HG02610 (cell line): ENCODE data around the gene SUMO3.
A peak's percentile ranks its signal among the peaks of the same experiment; 100 is the strongest.

Experiments
- ATAC-seq: cut with Tn5 transposase; IDR thresholded peaks from one replicate; pipeline ENCODE4 v1.9.1; 2021; ENCODE audit warnings: mild to moderate bottlenecking, moderate library complexity; ENCODE audit not compliant: unreplicated experiment

The SUMO3 gene

DNA sequence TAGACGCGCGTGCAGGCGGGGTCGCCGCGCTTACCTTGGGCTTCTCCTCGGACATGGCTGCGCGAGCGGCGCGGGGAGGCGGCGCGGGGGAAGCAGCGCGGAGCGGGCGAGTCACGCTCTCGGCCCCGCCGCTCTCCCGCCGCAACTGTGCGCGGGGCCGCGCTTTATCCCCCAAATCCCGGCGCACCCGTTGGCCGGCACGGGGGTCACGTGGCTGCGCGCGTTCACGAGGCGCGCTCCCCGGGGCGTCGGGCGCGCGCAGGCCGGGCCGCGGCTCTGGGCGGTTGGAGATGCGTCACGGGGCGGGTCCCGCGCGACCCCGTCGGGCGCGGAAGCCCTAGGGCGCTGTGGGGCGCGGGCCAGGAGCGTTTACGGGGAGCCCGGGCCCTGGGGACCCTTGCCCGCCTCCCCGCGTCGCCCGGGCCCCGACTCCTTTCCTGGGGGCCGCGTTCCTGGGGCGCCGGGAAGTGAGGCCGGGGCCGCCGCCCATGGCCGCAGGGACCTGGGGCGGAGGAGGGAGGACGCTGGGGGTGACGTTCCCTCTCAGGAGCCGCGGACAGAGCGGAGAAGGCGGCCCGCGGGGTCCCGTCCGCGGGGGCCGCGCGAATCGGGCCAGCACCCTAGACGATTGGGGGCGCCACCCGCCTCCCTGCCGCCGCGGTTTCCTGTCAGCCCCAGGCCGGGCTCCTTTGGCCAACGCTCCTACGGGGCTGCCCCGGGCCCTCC, at the start of gene SUMO3:
SUMO3 (minus strand) TSS at position 149 of the 726 bp plus-strand sequence; CDS start at position 55, 94 bp downstream.
- ATAC-seq: peak; percentile 54

DNA sequence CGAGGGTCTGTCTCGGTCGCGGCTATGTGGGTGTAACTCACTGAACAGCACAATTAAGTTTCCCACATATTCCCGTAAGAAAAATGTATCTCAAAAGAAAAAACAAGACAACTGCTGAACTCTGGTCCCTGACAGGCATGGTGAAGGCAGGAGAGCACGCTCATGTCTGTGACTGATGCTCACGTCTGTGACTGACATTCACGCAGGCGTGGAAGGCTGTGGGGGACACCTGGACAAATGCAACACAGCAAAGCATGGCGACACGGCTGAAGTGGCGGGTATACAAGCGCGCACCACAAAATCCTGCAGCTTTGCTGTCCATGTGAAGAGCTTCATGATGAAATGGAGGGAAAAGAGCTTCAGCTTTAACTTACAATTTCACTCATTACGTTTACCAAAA, 49.6 kb upstream of the SUMO3 start:
- ATAC-seq: no peak

GRCh38 chr21:44866780-44867179, 48.9 kb upstream of the SUMO3 start:
- ATAC-seq: no peak

GRCh38 chr21:44865561-44866280, 47.9 kb upstream of the SUMO3 start:
- no peak for ATAC-seq

GRCh38 chr21:44862869-44863685, 45.2 kb upstream of the SUMO3 start:
- ATAC-seq: no peak

DNA sequence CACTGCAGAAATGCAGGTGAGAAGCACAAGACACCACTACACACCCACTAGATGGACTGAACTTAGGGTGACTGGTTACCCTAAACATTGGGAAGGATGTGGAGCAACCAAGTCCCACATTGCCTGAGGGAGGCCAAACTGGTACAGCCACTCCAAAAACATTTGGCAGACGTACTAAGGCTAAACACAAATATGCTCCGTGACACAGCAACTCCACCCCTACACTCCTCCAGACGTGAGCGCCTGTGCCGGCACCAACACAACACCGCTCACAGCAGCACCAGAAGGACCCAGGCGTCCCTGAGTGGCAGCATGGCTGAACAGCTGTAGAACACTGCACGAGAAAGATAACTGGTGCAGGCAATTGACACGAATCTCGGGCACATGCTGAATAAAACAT, 40.9 kb upstream of the SUMO3 start:
- ATAC-seq: no peak

DNA sequence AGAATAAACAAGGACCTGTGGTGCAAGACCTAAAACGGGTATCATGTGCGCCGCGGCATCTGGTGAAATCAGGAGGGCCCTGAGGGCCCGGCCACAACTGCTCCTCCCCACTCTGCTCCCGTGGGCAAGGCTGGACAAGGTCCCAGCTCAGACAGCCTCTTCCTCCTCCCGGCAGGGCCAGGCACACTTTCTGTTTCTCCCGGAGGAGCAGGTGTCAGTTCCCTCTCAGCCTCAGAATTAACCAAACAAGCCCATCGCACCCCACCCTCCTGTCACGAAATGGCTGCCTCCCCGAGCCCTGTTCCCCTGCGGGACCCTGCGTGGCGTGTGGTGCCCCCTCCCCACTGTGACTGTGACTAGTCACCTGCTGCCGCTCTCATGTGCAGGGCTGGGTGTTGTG, 40.4 kb upstream of the SUMO3 start:
- ATAC-seq: no peak

- no peak for ATAC-seq
These were observed 39.4 kb upstream of the SUMO3 start for GRCh38 chr21:44857127-44857892.

- ATAC-seq: no peak
These were observed 38.3 kb upstream of the SUMO3 start for GRCh38 chr21:44856131-44856530.

DNA sequence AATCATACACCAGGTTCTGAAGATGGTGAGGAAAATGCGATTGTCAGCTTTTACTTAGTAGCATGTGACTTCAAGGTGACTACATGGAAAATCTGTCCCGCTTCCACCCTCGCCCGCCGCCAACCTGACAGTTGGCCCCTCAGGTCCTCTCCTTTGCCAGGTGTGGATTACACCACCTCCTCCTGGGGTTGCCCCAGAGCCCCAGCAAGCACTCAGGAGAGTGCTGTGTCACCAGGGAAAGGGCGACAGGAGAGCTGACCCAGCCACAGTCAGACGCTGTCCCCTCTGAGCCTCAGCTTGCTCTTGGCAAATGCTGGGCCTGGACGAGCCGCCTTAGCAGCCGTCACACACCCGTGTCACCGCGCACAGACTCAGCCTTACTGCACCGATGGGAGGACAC, 37.7 kb upstream of the SUMO3 start:
- ATAC-seq: no peak

DNA sequence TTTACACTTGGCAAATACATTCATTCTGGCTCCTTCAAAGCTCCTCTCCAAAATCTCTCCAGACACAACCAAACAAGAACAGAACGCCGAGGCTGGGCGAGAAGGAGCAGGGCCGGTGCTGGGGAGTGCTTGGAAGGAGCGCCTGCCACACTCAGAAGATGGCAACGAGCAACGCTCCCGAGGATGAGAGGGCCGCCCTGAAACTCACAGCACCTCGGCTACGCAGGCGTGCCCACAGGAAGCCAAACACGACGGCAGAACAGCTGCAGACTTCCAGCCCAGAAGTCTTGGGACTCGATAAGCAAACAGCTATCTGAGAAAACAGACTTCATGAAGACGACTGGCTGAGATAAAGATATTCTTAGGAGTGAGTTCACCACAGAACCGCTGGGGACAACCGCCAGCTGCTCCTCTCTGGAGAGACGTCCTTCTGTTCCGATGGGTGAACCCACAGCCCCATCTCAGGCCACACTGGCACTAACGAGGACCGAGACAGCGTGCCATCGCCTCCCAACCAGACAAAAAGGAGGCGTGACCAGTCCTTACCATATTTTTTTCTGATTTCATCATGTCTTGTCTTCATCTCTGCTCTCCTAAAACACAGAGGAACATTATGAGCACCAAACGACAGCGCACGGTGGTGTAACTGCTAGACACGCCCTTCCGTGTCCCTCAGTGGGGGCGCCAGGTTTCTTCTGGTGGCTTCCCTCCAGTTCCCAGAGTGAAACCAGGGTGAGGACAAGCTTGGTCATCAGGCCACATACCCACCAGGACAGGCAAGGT, 37.0 kb upstream of the SUMO3 start:
- ATAC-seq: no peak

GRCh38 chr21:44854391-44854663, 36.5 kb upstream of the SUMO3 start:
- no peak for ATAC-seq

GRCh38 chr21:44853601-44854390, 35.9 kb upstream of the SUMO3 start:
- ATAC-seq: no peak

GRCh38 chr21:44850905-44851657, 33.2 kb upstream of the SUMO3 start:
- no peak for ATAC-seq

GRCh38 chr21:44850208-44850800, 32.4 kb upstream of the SUMO3 start:
- no peak for ATAC-seq

DNA sequence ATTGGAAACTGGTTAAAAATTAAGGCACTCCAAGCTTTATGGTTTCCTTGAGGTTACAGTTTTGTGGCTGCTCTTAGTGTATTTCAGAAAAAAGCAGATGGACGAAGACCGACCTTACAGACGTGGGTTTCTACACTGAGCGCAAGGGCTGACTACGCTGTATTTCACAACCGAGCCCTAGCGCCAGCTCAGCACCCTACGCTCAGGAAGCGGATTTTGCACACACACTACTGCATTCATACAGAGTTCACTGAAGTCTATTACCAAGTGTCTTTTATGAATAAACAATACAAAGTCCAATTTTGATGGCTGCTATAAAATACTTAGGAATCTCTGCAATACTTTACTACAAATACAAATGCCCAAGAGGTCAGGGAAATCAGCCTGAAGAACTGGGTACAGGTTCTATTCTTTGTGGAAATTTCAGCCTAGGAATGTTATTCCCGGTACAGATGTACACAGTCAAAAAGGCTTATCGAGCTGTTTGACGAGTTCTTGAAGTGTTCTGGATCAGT, 31.8 kb upstream of the SUMO3 start:
- no peak for ATAC-seq

DNA sequence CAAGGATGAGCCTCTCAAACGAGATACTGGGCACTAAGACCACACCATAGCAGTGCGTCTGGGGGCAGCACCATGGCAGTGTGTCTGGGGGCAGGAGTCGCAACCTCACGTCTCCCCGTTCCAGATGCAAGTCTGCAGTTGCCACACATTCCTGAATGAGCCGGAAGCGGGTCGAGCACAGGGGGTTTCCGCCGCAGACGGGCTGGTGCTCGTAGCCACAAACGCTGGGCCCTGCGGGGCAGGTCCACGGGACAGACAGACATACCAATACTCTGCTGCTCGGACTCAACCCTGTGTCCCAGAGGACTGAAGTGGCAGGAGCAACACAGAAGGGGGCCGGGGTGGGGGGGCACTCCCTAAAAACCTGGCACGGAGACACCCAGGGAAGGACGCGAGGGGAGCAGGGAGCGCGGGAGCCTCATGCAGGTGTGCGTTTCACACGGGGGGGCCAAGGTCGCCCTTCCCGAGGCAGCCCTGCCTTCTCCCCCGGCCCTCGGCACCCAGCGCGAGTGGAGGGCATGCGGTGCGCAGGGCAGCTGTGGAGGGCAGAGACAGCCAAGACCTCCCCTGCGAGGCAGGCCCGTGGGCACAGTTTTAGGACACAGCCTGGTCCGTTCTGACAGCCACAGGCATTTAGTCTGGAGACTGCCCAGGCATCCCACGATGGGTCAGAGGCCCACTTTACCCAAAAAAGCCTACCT, 31.1 kb upstream of the SUMO3 start:
- no peak for ATAC-seq
